Omental fat pad (tissue), 4 donors: Measurements from ENCODE around the gene ALDH1B1. TPM values are rescaled to one million over a fixed set of nuclear protein-coding genes. Genes with fewer than 3 reads are reported as not detected.

Experiments
- ATAC-seq: fragments of 150-250 bp; one replicate; pipeline ENCODE4 v1.9.1; 2016; ENCODE audit warnings: mild to moderate bottlenecking, moderate library complexity; ENCODE audit not compliant: low FRiP score
- DNase-seq: peaks from one replicate; pipeline ENCODE4 v3.0.0-alpha.2; 2019; ENCODE audit warnings: low spot score
- total RNA-seq, 4 donors: library from RNA; depleted of rRNA; stranded (reverse); fragments of >200 nt; gene quantifications; one replicate each; pipeline ENCODE4 v1.1.0, GENCODE V29; 2016
- TF ChIP-seq, protein P1 (sequence below), 3 donors: fragments of 450-650 bp; IDR thresholded peaks; one replicate each; pipeline ENCODE4 v1.5.1; 2016 to 2017; ENCODE audit warnings: antibody characterized with exemption in 3 of 3, mild to moderate bottlenecking in 3 of 3, moderate library complexity in 2 of 3

Gene ALDH1B1
- total RNA-seq, 4 donors from 2014 or later: 12.0 to 28.0 (median 21.1) TPM

DNA sequence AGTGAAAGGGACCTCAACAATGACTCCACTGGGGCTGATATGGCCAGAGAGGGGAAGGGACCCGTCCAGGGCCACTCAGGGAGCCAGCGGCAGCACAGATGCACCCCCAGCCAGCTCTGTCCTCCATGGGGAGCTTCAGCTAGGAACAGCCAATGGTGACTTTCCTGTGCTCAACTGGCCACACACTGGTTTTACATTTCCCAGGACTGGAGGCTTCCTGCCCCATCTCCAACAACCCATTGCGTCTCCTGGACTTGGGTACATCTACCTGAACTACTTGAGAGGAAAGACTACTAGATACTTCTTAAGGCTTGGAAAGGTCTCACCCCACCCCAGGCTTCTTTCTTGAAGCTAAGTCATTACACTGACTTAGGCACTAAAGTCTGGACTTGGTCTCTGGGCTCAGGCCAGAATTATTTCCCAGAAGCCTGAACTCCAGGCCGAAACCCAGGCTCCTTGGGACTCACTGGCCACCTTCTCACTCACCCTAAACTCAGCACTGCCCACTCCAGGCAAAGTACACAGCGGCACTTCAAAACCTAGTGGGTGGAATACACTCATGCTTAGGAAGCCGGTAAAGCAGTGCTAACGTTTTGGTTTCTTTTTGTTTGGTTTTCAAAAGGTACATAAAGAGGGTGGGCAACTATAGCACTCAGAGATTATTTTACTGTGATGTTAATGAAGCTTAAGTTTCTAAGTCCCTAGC is 30.2 kb downstream of the ALDH1B1 start:
- TF ChIP-seq, protein P1, sequence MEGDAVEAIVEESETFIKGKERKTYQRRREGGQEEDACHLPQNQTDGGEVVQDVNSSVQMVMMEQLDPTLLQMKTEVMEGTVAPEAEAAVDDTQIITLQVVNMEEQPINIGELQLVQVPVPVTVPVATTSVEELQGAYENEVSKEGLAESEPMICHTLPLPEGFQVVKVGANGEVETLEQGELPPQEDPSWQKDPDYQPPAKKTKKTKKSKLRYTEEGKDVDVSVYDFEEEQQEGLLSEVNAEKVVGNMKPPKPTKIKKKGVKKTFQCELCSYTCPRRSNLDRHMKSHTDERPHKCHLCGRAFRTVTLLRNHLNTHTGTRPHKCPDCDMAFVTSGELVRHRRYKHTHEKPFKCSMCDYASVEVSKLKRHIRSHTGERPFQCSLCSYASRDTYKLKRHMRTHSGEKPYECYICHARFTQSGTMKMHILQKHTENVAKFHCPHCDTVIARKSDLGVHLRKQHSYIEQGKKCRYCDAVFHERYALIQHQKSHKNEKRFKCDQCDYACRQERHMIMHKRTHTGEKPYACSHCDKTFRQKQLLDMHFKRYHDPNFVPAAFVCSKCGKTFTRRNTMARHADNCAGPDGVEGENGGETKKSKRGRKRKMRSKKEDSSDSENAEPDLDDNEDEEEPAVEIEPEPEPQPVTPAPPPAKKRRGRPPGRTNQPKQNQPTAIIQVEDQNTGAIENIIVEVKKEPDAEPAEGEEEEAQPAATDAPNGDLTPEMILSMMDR (IDR thresholded peaks at IDR 0.05): no peak
- DNase-seq (no peak), ATAC-seq (no peak)

DNA sequence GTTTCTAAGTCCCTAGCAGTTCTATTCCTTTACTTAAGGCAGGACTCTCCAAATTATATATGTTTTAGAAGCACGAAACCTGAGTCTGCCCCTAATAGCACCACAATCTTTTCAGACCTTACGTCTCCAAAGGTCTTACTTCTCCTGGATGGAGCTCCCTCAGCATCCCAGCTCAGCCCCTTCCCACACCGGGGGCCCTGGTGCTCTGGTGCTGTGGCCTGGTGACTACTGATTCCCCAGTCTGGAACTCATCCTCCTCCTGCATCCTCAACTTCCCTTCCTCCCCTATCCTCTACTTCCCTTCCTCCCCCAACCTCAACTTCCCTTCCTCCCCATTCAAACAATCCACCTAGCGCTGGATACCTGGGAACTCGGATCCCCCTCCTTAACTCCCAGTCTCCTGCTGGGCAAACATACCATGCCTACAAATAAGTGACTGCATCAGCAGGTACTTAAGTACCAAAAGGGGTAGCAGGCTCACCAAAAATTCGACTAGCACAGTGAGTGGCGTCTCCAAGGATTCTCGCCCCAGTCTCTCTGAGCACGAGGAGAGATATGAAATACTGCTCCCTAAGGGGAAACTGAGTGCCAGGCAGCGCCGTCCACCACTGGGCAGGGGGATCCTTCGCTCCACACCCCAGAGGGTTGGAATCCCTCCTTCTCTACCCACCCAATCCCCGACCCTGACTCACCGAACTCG is 30.9 kb downstream of the ALDH1B1 start:
- DNase-seq: no peak
- no peak for ATAC-seq
- TF ChIP-seq, protein P1 (IDR thresholded peaks at IDR 0.05): no peak

DNA sequence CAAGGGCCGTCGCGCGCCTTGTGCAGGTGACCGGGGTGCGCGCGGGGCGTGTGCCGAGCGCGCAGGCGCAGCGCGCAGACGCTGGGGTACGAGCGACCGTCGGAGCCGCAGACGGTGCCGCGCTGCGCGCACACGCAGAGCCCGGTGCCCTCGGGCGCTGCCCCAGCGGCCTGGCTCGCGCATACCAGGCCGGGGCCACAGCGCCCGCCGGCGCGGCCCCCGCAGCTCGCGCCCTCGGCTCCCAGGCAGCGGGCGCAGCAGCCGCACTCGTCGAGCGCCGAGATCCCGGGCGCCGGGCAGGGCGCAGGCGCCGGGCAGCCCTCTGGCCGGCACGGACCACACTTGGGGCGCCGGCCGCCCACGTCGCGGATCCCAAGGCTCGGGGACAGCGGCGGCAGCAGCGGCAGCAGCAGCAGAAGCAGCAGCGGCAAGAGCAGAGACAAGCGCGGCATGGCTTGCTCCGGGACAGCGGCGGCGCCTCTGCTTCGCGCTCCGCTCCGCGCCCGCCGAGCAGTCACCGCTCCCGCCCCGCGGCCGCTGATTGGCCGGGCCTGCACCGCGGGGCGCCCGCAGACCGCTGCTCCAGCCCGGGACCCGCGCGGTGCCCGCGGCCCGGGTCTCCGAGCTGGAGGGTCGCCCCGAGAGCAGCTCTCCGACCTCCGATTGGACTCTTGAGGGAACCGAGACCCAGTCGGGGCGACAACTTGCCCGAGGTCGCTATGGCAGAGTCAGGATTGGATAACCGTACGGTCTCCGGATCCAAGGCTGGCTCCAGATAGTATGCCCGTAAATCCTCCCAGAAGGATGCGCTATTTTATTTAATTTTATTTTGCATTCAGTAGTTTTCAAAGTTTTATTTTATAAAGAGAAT is 31.7 kb downstream of the ALDH1B1 start, which contains the start of gene IGFBPL1:
IGFBPL1 (minus strand) TSS at position 482 of the 871 bp plus-strand sequence; CDS start at position 452, 30 bp downstream.
- TF ChIP-seq, protein P1 (IDR thresholded peaks at IDR 0.05): no peak
- peak; percentile 50 for ATAC-seq

DNA sequence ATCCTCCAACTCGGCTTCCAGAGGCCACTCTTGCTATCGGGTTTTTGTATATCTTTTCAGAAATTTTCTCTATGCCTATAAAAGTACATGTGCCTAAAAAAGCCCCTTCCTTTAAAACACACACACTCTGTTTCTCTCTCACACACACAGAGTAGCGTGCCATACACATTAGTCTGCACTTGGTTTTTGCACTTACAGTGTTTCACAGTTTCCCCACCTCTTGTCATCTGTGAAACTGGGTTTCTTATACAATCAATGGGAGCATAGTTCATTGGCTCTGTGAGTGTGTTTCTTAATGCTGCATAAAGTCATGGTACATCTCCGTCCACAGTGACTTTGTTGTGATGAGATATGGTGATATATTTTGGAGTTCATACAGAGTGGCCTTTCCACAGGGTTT is 32.4 kb downstream of the ALDH1B1 start:
- TF ChIP-seq, protein P1 (IDR thresholded peaks at IDR 0.05): no peak
- DNase-seq (no peak), ATAC-seq (no peak)

More for the DNA sequence above, 31.7 kb downstream of the ALDH1B1 start, which contains the start of gene IGFBPL1:
- DNase-seq: no peak

DNA sequence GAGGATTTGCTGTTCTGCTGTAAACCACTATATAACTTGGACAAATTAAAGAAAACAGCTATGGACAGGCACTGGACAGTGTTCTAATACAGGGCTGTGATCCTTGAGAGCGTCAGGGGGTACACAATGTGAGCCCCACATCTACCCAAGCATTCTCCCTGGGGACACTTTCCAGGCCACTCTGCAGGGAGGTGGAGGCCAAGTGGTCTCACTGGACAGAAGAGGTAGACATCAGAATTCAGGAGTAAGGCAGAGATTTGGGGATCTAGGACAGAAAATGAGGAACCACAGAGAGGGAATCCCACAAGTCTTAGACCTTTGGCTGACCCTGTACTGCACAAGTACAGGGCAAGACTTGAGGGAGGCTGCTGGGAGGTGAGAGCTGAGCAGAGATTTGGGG is 35.6 kb downstream of the ALDH1B1 start:
- no peak for DNase-seq

DNA sequence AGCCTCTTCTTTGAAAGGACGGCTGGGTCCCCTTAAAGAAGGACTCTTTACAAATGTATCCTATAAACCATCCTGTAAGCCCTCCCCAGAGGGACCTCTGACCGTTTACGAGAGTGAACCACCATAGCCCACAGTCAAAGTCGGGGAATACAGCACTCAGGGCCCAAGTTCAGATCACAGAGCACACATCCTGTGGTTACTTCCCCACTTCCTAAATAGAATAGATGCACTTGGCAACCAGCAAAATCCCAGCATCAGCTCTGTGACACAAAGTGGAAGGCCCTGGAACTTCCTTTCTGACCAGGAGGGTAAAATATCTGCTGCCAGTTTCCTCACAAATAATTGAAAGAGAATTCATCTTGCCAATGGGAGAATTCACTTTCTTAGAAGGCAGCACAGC is 38.6 kb downstream of the ALDH1B1 start:
- no peak for ATAC-seq
- DNase-seq: no peak
- TF ChIP-seq, protein P1 (IDR thresholded peaks at IDR 0.05): no peak

More for the DNA sequence above, 35.6 kb downstream of the ALDH1B1 start:
- no peak for ATAC-seq
- TF ChIP-seq, protein P1 (IDR thresholded peaks at IDR 0.05): no peak
